ENCODE measurements around the gene PCMTD2. TPM values are rescaled to one million over a fixed set of nuclear protein-coding genes. Genes with fewer than 3 reads are reported as not detected.
"Not testable (repeated sequence)": the region's sequence is repeated elsewhere in the genome, so short reads cannot be mapped to it uniquely, and the experiment has no call there.

Gene PCMTD2
- polyA plus RNA-seq, 4 donors, result 132 to 182 (median 154) TPM

GRCh38 chr20:64285579-64286446, 30.3 kb downstream of the PCMTD2 start:
- not testable (repeated sequence) for DNase-seq (ENCODE audit: low read depth in 4 of 4, low spot score in 3 of 4)

DNA sequence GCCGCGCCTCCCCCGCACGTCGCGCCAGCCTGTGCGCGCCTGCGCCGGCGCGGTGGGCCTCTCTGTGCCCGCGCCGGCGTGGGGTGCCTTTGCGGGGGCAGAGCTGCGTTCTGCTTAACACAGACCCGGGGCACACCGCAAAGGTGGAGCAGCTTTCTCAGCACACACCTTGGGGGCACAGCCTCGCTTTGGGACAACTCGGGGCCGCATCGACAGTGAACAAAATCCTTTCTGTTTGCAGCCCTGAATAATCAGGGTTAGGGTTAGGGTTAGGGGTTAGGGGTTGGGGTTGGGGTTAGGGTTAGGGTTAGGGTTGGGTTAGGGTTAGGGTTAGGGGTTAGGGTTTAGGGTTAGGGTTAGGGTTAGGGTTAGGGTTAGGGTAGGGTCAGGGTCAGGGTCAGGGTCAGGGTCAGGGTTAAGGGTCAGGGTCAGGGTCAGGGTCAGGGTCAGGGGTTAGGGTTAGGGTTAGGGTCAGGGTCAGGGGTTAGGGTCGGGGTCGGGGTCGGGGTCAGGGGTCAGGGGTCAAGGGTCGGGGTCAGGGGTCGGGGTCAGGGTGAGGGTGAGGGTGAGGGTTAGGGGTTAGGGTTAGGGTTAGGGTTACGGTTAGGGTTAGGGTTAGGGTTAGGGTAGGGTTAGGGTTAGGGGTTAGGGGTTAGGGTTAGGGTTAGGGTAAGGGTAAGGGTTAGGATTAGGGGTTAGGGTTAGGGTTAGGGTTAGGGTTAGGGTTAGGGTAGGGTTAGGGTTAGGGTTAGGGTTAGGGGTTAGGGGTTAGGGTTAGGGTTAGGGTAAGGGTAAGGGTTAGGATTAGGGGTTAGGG, 31.1 kb downstream of the PCMTD2 start:
- not testable (repeated sequence) for DNase-seq (ENCODE audit: low read depth in 4 of 4, low spot score in 3 of 4)

- not testable (repeated sequence) for DNase-seq (ENCODE audit: low read depth in 4 of 4, low spot score in 3 of 4)
Measured at GRCh38 chr20:64287264-64287590, 31.7 kb downstream of the PCMTD2 start.

- DNase-seq (ENCODE audit: low read depth in 4 of 4, low spot score in 3 of 4), result not testable (repeated sequence)
Measured at GRCh38 chr20:64292167-64292566, 36.6 kb downstream of the PCMTD2 start.

DNA sequence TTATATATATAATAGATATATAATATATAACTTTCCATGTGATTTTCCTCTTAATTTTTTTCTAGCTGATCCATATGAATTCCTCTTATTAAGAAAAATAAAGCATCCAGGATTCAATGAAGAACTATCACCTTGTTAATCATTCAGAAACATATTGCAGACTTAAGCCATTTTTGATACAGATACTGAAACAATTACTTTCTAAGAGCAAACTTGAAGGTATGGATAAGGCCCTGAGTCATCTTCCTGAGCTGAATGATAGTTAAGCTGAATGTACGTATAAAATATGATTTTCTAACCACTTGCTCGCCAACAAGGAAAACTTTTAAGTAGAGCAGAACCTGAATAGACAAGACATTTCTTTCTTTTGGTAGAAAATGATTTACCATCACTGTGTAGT, 47.5 kb downstream of the PCMTD2 start:
- not testable (repeated sequence) for DNase-seq (ENCODE audit: low read depth in 4 of 4, low spot score in 3 of 4)

GRCh38 chr20:64313761-64314160, 58.2 kb downstream of the PCMTD2 start:
- not testable (repeated sequence) for DNase-seq (ENCODE audit: low read depth in 4 of 4, low spot score in 3 of 4)

DNA sequence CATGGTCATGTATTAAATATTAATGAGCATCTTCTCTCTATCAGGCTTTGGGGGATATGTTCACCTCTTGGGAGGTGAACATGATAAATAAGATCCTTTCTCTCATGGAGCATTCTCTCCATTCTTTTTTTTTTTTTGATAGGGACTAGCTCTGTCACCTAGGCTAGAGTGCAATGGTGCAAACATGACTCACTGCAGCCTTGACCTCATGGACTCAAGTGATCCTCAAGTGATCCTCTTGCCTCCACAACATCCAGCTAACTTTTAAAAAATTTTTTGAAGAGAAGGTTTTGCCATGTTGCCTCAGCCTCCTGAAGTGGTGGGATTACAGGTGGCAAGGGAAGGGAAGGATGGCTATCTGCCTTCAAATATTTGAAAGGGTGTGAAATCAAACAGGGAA, 59.8 kb downstream of the PCMTD2 start:
- DNase-seq (ENCODE audit: low read depth in 4 of 4, low spot score in 3 of 4), result not testable (repeated sequence)

- DNase-seq (ENCODE audit: low read depth in 4 of 4, low spot score in 3 of 4), result not testable (repeated sequence)
Measured at GRCh38 chr20:64315884-64316283, 60.3 kb downstream of the PCMTD2 start.

DNA sequence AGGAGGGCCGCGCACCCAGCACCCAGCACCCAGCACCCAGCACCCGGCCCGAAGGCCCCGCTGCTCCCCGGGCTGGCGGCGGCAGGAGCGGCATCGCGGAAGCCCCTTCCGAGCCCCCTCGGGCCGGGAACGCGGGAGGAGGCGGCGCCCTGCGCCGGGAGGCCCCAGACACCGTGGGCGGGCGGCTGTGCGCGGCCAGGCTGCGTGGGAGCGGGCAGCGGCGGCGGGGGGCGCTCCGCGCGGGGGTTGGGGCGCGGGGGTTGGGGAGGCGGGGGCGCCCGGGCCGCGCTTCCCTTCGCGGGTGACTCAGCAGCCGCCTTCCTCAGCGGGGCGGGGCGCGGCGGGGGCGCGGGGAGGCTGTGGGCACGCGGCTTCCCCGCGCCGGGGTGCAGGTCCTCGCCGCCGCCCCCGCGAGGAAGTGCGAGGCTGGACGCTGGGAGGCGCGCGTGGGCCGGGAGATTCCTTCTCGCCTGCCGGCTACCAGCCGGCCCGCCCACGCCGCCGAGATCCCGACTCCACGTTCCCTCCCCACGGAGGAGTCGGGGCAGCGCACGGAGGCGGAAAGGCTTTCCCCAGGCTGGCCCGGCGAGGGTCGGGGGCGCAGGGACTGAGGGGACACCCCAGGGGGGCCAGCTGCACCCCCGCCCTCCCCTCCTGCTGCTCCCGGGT, 61.0 kb downstream of the PCMTD2 start:
- DNase-seq (ENCODE audit: low read depth in 4 of 4, low spot score in 3 of 4), result not testable (repeated sequence)

DNA sequence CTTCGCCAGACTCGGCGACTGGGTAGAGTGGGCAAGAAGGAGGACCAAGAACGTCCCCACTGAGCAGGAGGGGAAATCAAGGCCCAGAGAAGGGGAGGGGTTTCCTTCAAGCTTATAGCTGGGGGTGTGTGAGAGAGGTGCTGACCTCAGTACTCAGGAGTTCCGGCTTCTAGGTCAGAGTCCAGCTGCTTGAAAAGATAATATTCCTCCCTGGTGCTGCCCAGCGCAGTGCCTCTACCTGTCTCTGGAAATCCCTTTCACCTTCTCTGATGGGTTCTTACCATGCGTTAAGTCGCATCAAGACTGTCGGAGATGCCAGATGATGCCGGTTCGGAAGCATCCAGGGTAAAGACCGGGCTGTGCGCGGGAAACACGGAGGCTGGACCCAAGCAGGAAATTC, 61.8 kb downstream of the PCMTD2 start:
- not testable (repeated sequence) for DNase-seq (ENCODE audit: low read depth in 4 of 4, low spot score in 3 of 4)

DNA sequence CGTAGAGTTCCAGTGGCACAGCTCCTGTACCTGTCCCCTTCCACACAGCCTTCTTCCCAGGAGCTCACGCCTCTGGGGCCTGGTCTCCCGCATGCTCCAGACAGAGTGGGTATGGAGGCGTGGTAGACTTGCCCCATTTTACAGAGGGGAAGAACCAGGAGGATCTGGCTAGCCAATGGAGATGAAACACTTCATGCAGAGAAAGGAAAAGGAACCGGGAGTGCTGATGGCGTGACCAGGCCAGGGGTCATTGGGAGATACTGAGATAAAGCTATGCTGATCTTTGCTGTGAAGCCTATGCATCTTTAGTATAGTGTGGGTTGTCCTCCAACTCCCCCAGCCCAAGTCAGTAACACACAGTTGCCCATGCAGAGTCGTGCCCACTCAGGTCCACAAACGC, 62.5 kb downstream of the PCMTD2 start:
- not testable (repeated sequence) for DNase-seq (ENCODE audit: low read depth in 4 of 4, low spot score in 3 of 4)

DNA sequence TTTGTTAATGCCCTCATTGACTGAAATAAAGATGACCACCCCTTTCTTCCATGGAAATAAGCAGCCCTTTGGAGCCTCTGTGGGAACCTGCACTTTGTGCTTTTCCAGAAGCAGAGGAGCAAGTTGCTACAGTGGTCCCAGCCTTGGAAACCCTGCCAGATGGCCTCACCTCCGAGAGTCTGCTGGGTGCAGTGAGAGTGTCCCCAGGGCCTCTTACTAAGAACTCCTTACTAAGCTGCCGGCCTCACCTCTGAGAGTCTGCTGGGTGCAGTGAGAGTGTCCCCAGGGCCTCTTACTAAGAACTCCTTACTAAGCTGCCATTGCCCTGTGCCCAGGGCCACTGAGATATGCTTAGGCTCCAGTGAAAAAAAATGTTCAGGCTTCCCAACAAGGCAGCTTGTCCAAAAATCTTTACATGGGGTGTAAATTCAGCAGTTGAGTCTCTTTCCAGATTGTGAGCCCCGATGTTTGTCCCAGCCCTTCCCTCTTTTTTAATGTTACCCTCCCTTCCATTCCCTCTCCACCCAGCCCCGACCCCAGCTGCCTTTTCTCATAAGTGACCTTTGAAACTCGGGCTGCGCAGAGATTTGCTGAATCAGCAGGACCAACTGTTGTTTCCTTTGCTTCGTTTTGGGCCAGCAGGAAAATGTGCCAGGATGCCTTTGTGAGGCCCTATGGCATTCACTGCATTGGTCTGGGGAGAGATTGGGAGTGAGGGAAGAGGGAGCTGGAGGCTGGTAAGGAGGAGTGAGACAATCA, 66.7 kb downstream of the PCMTD2 start:
- DNase-seq (ENCODE audit: low read depth in 4 of 4, low spot score in 3 of 4), result not testable (repeated sequence)

Other genes with a start within 250 kb of the PCMTD2 start
- 1 to 10 TPM in 1 of 4 donors, under 1 TPM in 3; 0.62 to 1.1 (median 0.75) TPM for gene C20orf204, start 219.6 kb upstream of the PCMTD2 start, polyA plus RNA-seq (ENCODE audit: insufficient read length in 4 of 4)
- gene SOX18, start 206.1 kb upstream of the PCMTD2 start, polyA plus RNA-seq (ENCODE audit: insufficient read length in 4 of 4), result 10 to 100 TPM in 3 of 4 donors, 1 to 10 TPM in 1; 9.3 to 19.7 (median 10.9) TPM
- 10 to 100 TPM; 77.9 to 99.7 (median 81.5) TPM for gene TCEA2, start 192.6 kb upstream of the PCMTD2 start, polyA plus RNA-seq (ENCODE audit: insufficient read length in 4 of 4)
- 1 to 10 TPM; 5.0 to 7.9 (median 5.6) TPM for gene RGS19, start 176.2 kb upstream of the PCMTD2 start, polyA plus RNA-seq (ENCODE audit: insufficient read length in 4 of 4)
- 1 to 10 TPM in 3 of 4 donors, under 1 TPM in 1; 0.80 to 1.3 (median 1.2) TPM for gene OPRL1, start 175.7 kb upstream of the PCMTD2 start, polyA plus RNA-seq (ENCODE audit: insufficient read length in 4 of 4)
- gene LKAAEAR1, start 171.3 kb upstream of the PCMTD2 start, polyA plus RNA-seq (ENCODE audit: insufficient read length in 4 of 4), result under 1 TPM in 1 of 4 donors, not detected in 3; 0.22 TPM
- gene NPBWR2, start 148.2 kb upstream of the PCMTD2 start, polyA plus RNA-seq (ENCODE audit: insufficient read length in 4 of 4), result not detected
- gene MYT1, start 91.3 kb upstream of the PCMTD2 start, polyA plus RNA-seq (ENCODE audit: insufficient read length in 4 of 4), result under 1 TPM; 0.38 to 0.79 (median 0.63) TPM

Measured in right renal pelvis (tissue), 4 donors.